T-helper 2 cell treated with Interferon-gamma antibody and Interleukin-4, amounts not matched to agents 5 μg/mL and 100 μg/mL, for 36 hours (primary cell): ENCODE measurements around the gene CKAP5.

Source experiments
- DNase-seq: peaks from one replicate; pipeline ENCODE4 v3.0.0; 2021; ENCODE audit warnings: low spot score
- H3K27ac Mint-ChIP-seq: one replicate; pipeline ENCODE4 v1.8.0; 2021; ENCODE audit warnings: mild to moderate bottlenecking, mixed read lengths
- H3K27me3 Mint-ChIP-seq: one replicate; pipeline ENCODE4 v1.8.0; 2021; ENCODE audit warnings: low read depth, mixed read lengths
- H3K36me3 Mint-ChIP-seq: one replicate; pipeline ENCODE4 v1.8.0; 2021; ENCODE audit warnings: low read depth, mixed read lengths
- H3K4me1 Mint-ChIP-seq: one replicate; pipeline ENCODE4 v1.8.0; 2021; ENCODE audit warnings: low read depth, mixed read lengths
- H3K4me3 Mint-ChIP-seq: one replicate; pipeline ENCODE4 v1.8.0; 2022; ENCODE audit warnings: mild to moderate bottlenecking, moderate library complexity, mixed read lengths
- H3K9me3 Mint-ChIP-seq: one replicate; pipeline ENCODE4 v1.8.0; 2021; ENCODE audit warnings: mixed read lengths

CKAP5 gene

DNA sequence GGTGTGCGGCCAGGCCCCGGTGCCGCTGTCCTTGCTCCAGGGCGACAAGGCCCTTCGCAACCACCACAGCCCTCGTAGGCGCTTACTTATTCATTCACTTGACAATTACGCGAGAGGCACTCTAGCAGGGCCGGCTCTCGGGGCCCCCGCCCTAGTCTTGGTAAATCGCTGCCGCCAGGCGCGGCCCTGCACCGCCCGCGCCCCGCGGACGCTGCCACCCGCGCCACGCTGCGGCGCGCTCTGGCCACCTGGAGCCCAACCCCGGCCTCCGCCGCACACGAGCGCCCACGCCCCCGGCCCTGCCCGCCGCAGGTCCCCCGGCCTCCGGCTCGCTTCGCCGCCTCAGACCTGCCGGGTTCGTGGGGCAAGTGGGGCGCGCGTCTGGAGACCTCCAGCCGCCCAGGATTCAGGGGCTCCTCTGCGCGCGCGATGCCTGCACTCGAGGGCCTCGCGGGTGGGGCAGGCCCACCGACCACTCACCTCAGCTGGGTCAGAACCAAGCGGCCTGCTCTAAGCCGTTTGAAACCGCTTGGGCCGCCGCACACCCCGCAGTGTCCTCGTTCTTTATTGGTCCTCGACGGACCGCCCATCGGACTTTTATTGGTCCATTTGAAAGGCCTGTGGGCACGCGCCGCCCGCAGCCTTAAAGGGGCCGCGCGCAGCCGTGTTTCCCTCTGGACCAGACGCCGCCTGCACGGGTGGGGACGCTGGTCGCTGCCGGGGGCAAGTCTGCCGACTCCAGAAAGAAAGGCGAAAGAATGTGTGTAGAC is at the start of gene CKAP5:
Gene CKAP5 (minus strand): TSS at position 541 of the 770 bp plus-strand sequence. CDS start 25,049 bp downstream, outside the sequence.
- Mint-ChIP-seq H3K4me1 (peaks cover 36% of the 10 kb centered on the region), H3K27me3 (no peaks in the 10 kb centered on the region), H3K4me3 (peak within 1 kb of the TSS; percentile 95), H3K27ac (peak within 1 kb of the TSS; percentile 96), H3K36me3 (peaks cover 19% of the 10 kb centered on the region), H3K9me3 (no peaks in the 10 kb centered on the region)
- DNase-seq: peak; percentile 91

- no peak overlapping the region for H3K4me3 Mint-ChIP-seq
- DNase-seq: no peak
- no peaks in the 10 kb centered on the region for H3K36me3 Mint-ChIP-seq
- H3K4me1 Mint-ChIP-seq: no peaks in the 10 kb centered on the region
- no peak overlapping the region for H3K27ac Mint-ChIP-seq
- no peaks in the 10 kb centered on the region for H3K9me3 Mint-ChIP-seq
- no peaks in the 10 kb centered on the region for H3K27me3 Mint-ChIP-seq
These were observed 49.7 kb upstream of the CKAP5 start for GRCh38 chr11:46895821-46896220.

GRCh38 chr11:46894961-46895360 is 48.9 kb upstream of the CKAP5 start:
- Mint-ChIP-seq H3K9me3 (no peaks in the 10 kb centered on the region), H3K27ac (no peak overlapping the region), H3K27me3 (no peaks in the 10 kb centered on the region), H3K4me3 (no peak overlapping the region), H3K4me1 (no peaks in the 10 kb centered on the region), H3K36me3 (no peaks in the 10 kb centered on the region)
- DNase-seq: no peak

DNA sequence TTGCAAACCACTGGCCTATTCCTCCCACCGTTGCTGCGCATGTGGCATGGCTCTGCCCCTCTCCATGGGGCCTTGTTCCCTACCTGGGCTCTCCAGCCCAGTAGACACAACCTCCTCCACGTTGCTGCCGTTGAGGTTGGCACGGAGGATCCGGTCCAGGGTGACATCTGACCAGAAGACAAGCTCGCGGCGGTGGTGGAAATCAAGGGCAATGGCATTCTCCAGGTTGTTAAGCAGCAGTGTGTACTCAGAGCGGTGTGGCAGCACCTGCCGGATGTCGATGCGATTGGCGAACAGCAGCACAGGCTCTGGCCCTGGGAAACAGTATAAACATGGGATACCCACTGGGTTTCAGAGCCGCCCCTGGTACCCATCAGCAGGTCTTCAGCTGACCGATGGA is 48.4 kb upstream of the CKAP5 start:
- Mint-ChIP-seq H3K27ac (no peak overlapping the region), H3K36me3 (no peaks in the 10 kb centered on the region), H3K4me1 (no peaks in the 10 kb centered on the region), H3K4me3 (no peak overlapping the region), H3K9me3 (no peaks in the 10 kb centered on the region), H3K27me3 (no peaks in the 10 kb centered on the region)
- DNase-seq: no peak

DNA sequence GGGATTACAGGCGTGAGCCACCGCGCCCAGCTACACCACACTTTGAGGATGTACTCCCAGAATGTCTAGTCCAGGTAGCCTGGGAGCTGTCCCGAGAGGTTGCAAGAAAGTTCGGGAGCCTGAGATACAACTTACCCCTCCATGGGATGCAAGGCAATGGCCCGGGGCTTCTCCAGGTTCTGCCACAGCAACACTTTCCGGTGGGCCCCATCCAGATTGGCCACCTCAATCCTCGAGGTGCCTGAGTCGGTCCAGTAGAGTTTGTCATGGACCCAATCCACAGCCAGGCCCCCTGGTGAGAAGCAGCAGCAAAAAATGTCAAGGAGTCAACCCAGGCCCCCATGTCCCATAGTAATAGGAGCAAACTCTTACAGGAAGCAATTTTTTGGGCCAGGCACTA is 46.8 kb upstream of the CKAP5 start:
- Mint-ChIP-seq H3K27ac (no peak overlapping the region), H3K27me3 (no peaks in the 10 kb centered on the region), H3K9me3 (no peaks in the 10 kb centered on the region), H3K36me3 (no peaks in the 10 kb centered on the region), H3K4me1 (no peaks in the 10 kb centered on the region), H3K4me3 (no peak overlapping the region)
- DNase-seq: no peak

DNA sequence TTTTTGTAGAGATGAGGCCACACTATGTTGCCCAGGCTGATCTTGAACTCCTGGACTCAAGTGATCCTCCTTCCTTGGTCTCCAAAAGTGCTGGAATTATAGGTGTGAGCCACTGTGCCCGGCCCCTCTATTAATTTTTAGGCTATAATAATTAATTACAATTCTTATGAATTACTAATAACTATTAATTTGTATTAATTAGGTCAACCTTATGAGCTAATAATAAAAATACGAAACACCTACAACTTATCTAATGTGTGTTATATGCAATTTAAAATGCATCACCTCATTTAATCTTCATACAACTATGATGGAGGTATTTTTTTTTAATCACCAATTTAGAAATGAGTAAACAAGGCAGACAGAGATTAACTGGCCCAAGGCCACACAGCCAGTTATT is 46.0 kb upstream of the CKAP5 start:
- Mint-ChIP-seq H3K9me3 (no peaks in the 10 kb centered on the region), H3K4me1 (no peaks in the 10 kb centered on the region), H3K27me3 (no peaks in the 10 kb centered on the region), H3K4me3 (no peak overlapping the region), H3K27ac (no peak overlapping the region), H3K36me3 (no peaks in the 10 kb centered on the region)
- DNase-seq: no peak

- Mint-ChIP-seq H3K27ac (no peak overlapping the region), H3K36me3 (no peaks in the 10 kb centered on the region), H3K4me3 (no peak overlapping the region), H3K27me3 (no peaks in the 10 kb centered on the region), H3K9me3 (no peaks in the 10 kb centered on the region), H3K4me1 (no peaks in the 10 kb centered on the region)
- no peak for DNase-seq
These were observed 44.6 kb upstream of the CKAP5 start for GRCh38 chr11:46890665-46891064.

DNA sequence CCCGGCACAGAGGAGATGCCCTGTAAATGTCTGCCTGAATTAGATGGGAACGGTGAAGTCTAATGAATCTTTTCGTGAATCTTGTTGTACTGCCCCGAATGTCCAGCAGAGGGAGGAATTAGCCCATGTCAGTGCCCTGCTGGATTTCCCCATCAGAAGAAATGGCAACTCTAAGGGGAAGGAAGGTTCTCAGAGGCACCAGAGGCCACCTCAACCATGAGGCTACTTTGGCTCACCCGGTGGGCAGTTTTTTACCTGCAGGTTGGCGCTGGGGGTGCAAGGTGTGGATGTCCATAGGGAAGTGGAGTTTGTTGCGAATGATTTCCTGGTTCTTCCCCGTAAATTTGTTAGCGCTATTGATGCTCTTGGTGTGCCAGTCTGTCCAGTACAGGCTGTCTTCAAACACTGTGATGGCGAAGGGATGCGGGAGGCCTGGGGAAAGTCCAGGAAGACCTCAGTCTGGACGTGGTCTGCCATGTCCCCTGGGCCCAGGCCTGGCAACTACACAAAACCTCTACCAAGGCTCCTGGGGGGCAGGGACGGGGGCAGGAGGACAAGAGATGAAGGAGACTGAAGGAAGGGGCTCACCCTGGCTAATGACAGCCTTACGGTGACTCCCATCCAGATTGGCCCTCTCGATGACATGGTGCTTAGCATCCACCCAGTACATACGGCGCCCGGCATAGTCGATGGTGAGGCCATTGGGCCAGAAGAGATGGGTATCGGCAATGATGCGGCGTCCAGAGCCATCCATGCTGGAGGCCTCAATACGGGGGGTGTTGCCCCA is 43.8 kb upstream of the CKAP5 start:
- DNase-seq: peak; percentile 51
- Mint-ChIP-seq H3K9me3 (no peaks in the 10 kb centered on the region), H3K27ac (no peak overlapping the region), H3K36me3 (no peaks in the 10 kb centered on the region), H3K4me1 (no peaks in the 10 kb centered on the region), H3K4me3 (no peak overlapping the region), H3K27me3 (no peaks in the 10 kb centered on the region)

DNA sequence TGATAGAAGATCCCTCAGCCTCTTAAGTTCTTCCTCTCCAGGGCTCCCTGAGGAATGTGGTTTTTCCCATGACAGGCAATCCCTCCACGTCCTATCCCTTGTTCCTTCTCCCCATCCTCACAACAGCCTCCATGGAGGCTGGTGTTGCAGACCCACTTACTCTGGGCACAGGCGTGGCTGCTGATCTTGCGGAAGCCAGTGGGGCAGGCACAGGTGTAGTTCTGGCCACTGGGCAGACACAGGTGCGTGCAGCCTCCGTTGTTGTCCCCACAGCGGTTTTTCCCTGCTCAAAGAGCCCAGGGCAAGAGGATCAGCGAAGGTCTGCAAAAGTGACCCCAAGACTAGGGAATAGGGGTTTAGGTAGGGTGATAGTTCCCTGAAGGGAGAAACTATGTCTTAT is 43.2 kb upstream of the CKAP5 start:
- no peaks in the 10 kb centered on the region for H3K27me3 Mint-ChIP-seq
- no peaks in the 10 kb centered on the region for H3K9me3 Mint-ChIP-seq
- DNase-seq: no peak
- no peaks in the 10 kb centered on the region for H3K4me1 Mint-ChIP-seq
- H3K27ac Mint-ChIP-seq: no peak overlapping the region
- H3K36me3 Mint-ChIP-seq: no peaks in the 10 kb centered on the region
- H3K4me3 Mint-ChIP-seq: no peak overlapping the region

DNA sequence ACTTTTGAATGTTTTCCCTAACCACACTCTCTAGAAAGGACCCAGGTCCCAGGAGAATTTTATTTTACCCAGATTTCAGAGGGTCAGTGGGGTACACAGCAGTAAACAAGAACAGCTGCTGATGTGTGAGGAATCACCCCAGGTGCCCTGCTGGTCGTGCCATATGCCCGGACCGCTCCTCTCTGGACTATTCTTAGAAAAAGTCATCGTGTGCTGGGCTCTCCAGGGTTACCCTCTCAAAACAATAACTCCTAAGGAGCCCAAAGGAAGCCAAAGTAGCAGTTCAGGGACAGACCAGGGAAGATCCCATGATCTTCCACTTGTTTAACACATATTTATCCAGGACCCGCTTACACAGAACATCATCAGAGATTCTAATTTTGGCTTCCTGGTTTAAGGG is 42.6 kb upstream of the CKAP5 start:
- Mint-ChIP-seq H3K4me1 (no peaks in the 10 kb centered on the region), H3K36me3 (no peaks in the 10 kb centered on the region), H3K27ac (no peak overlapping the region), H3K4me3 (no peak overlapping the region), H3K27me3 (no peaks in the 10 kb centered on the region), H3K9me3 (no peaks in the 10 kb centered on the region)
- no peak for DNase-seq

- Mint-ChIP-seq H3K4me1 (no peaks in the 10 kb centered on the region), H3K36me3 (no peaks in the 10 kb centered on the region), H3K27ac (no peak overlapping the region), H3K9me3 (no peaks in the 10 kb centered on the region), H3K4me3 (no peak overlapping the region), H3K27me3 (peaks cover 3% of the 10 kb centered on the region)
- no peak for DNase-seq
These were observed 40.1 kb upstream of the CKAP5 start for GRCh38 chr11:46886211-46886610.

GRCh38 chr11:46879056-46879585 is 33.0 kb upstream of the CKAP5 start:
- no peaks in the 10 kb centered on the region for H3K9me3 Mint-ChIP-seq
- H3K27me3 Mint-ChIP-seq: peaks cover 3% of the 10 kb centered on the region
- no peak overlapping the region for H3K4me3 Mint-ChIP-seq
- no peaks in the 10 kb centered on the region for H3K4me1 Mint-ChIP-seq
- H3K27ac Mint-ChIP-seq: no peak overlapping the region
- H3K36me3 Mint-ChIP-seq: no peaks in the 10 kb centered on the region
- DNase-seq: no peak

- no peaks in the 10 kb centered on the region for H3K9me3 Mint-ChIP-seq
- H3K27me3 Mint-ChIP-seq: peaks cover under 1% of the 10 kb centered on the region
- no peak for DNase-seq
- no peaks in the 10 kb centered on the region for H3K36me3 Mint-ChIP-seq
- no peaks in the 10 kb centered on the region for H3K4me1 Mint-ChIP-seq
- H3K27ac Mint-ChIP-seq: no peak overlapping the region
- no peak overlapping the region for H3K4me3 Mint-ChIP-seq
These were observed 31.5 kb upstream of the CKAP5 start for GRCh38 chr11:46877580-46877979.

- H3K4me3 Mint-ChIP-seq: no peak overlapping the region
- H3K36me3 Mint-ChIP-seq: no peaks in the 10 kb centered on the region
- H3K27ac Mint-ChIP-seq: no peak overlapping the region
- DNase-seq: no peak
- H3K9me3 Mint-ChIP-seq: no peaks in the 10 kb centered on the region
- no peaks in the 10 kb centered on the region for H3K4me1 Mint-ChIP-seq
- no peaks in the 10 kb centered on the region for H3K27me3 Mint-ChIP-seq
These were observed 30.4 kb upstream of the CKAP5 start for GRCh38 chr11:46876471-46876870.
